Natural killer cell treated with Interleukin-12 subunit alpha and Interleukin-12 subunit beta and Interleukin-15 and Interleukin-18, amount 100 ng/mL, for 72 hours (primary cell): Measurements from ENCODE around the gene EID2B. TPM values are rescaled to one million over a fixed set of nuclear protein-coding genes. Genes with fewer than 3 reads are reported as not detected.

Experiments used
- ATAC-seq, 2 donors: fragments of 150-1000 bp; cut with Tn5 transposase in 1 of 2; sonication (Bioruptor Pico), chemical (Tn5 transposase) in 1 of 2; 2 replicates each; pipeline ENCODE4 v1.10.0; 2021
- DNase-seq: peaks from one replicate; pipeline ENCODE4 v3.0.0; 2022; ENCODE audit warnings: low spot score
- H3K27ac Mint-ChIP-seq, 2 donors: 1 replicate in 1 of 2; 2 replicates in 1 of 2; pipeline ENCODE4 v1.8.0; 2022; ENCODE audit warnings: mixed read lengths in 2 of 2, mild to moderate bottlenecking in 1 of 2, moderate library complexity in 1 of 2
- H3K27me3 Mint-ChIP-seq, 2 donors: 1 replicate in 1 of 2; 2 replicates in 1 of 2; pipeline ENCODE4 v1.8.0; 2022; ENCODE audit warnings: mixed read lengths in 2 of 2
- H3K36me3 Mint-ChIP-seq: one replicate; pipeline ENCODE4 v1.8.0; 2022; ENCODE audit warnings: mixed read lengths
- H3K4me1 Mint-ChIP-seq, 2 donors: 1 replicate in 1 of 2; 2 replicates in 1 of 2; pipeline ENCODE4 v1.8.0; 2022; ENCODE audit warnings: low read depth in 2 of 2, mixed read lengths in 2 of 2, mild to moderate bottlenecking in 1 of 2
- H3K4me3 Mint-ChIP-seq: one replicate; pipeline ENCODE4 v1.8.0; 2022; ENCODE audit warnings: mixed read lengths
- H3K9me3 Mint-ChIP-seq: 2 replicates; pipeline ENCODE4 v1.8.0; 2022; ENCODE audit warnings: mixed read lengths
- total RNA-seq, 2 donors: library from RNA; stranded (reverse); gene quantifications; one replicate each; pipeline ENCODE4 v1.2.3, GENCODE V29; 2022

EID2B gene
- total RNA-seq, 2 donors from 2014 or later, result 1.9 to 5.4 TPM

- no peak for ATAC-seq
- H3K4me3 Mint-ChIP-seq, result no peak overlapping the region
- no peak overlapping the region for H3K27ac Mint-ChIP-seq
- peaks cover 12% of the 10 kb centered on the region for H3K36me3 Mint-ChIP-seq
- peaks cover 7 to 9% of the 10 kb centered on the region in 2 donors for H3K4me1 Mint-ChIP-seq
- H3K27me3 Mint-ChIP-seq, result peaks cover 20% of the 10 kb centered on the region in 2 donors
- no peak for DNase-seq
- no peaks in the 10 kb centered on the region for H3K9me3 Mint-ChIP-seq
Measured at GRCh38 chr19:39518458-39518857, 14.2 kb downstream of the EID2B start.

GRCh38 chr19:39517432-39517831, 15.2 kb downstream of the EID2B start:
- H3K4me1 Mint-ChIP-seq, result peaks cover 7 to 9% of the 10 kb centered on the region in 2 donors
- ATAC-seq (no peak), DNase-seq (no peak)
- no peaks in the 10 kb centered on the region for H3K9me3 Mint-ChIP-seq
- peaks cover 20 to 24% of the 10 kb centered on the region in 2 donors for H3K27me3 Mint-ChIP-seq
- no peak overlapping the region for H3K27ac Mint-ChIP-seq
- no peak overlapping the region for H3K4me3 Mint-ChIP-seq
- H3K36me3 Mint-ChIP-seq, result peaks cover 12% of the 10 kb centered on the region

- H3K9me3 Mint-ChIP-seq, result no peaks in the 10 kb centered on the region
- DNase-seq (no peak), ATAC-seq (no peak)
- peaks cover 20 to 24% of the 10 kb centered on the region in 2 donors for H3K27me3 Mint-ChIP-seq
- H3K4me1 Mint-ChIP-seq, result peaks cover 7 to 9% of the 10 kb centered on the region in 2 donors
- H3K27ac Mint-ChIP-seq, result no peak overlapping the region
- H3K36me3 Mint-ChIP-seq, result peaks cover 12% of the 10 kb centered on the region
- peak overlapping the region; percentile 54 for H3K4me3 Mint-ChIP-seq
Measured at GRCh38 chr19:39516270-39516669, 16.4 kb downstream of the EID2B start.

- DNase-seq, result no peak
- H3K9me3 Mint-ChIP-seq, result no peaks in the 10 kb centered on the region
- H3K27me3 Mint-ChIP-seq, result peaks cover 20 to 24% of the 10 kb centered on the region in 2 donors
- peak overlapping the region; percentile 54 for H3K4me3 Mint-ChIP-seq
- H3K36me3 Mint-ChIP-seq, result peaks cover 12% of the 10 kb centered on the region
- no peak overlapping the region for H3K27ac Mint-ChIP-seq
- H3K4me1 Mint-ChIP-seq, result peaks cover 7 to 9% of the 10 kb centered on the region in 2 donors
- no peak for ATAC-seq
Measured at GRCh38 chr19:39515551-39516191, 17.0 kb downstream of the EID2B start.

GRCh38 chr19:39514840-39515550, 17.7 kb downstream of the EID2B start, which contains the start of gene SELENOV:
TSS of gene SELENOV (plus strand) at chr19:39515139. CDS start at chr19:39515213, 74 bp downstream.
- Mint-ChIP-seq H3K27me3 (peaks cover 20 to 24% of the 10 kb centered on the region in 2 donors), H3K9me3 (no peaks in the 10 kb centered on the region), H3K27ac (no peak within 1 kb of the TSS), H3K36me3 (peaks cover 12% of the 10 kb centered on the region), H3K4me1 (peaks cover 7 to 9% of the 10 kb centered on the region in 2 donors), H3K4me3 (no peak within 1 kb of the TSS)
- no peak for DNase-seq
- peak in 1 of 2 donors; percentile 34 for ATAC-seq

GRCh38 chr19:39512988-39513387, 19.7 kb downstream of the EID2B start:
- H3K27me3 Mint-ChIP-seq, result peaks cover 27 to 28% of the 10 kb centered on the region in 2 donors
- no peak overlapping the region for H3K4me3 Mint-ChIP-seq

GRCh38 chr19:39509233-39509632, 23.4 kb downstream of the EID2B start:
- DNase-seq (no peak), ATAC-seq (no peak)
- Mint-ChIP-seq H3K27me3 (peaks cover 33 to 34% of the 10 kb centered on the region in 2 donors), H3K4me1 (peaks cover 13% of the 10 kb centered on the region in 2 donors), H3K9me3 (no peaks in the 10 kb centered on the region), H3K27ac (no peak overlapping the region), H3K4me3 (no peak overlapping the region), H3K36me3 (peaks cover 4% of the 10 kb centered on the region)

More at GRCh38 chr19:39512988-39513387, 19.7 kb downstream of the EID2B start:
- Mint-ChIP-seq H3K27ac (no peak overlapping the region), H3K9me3 (no peaks in the 10 kb centered on the region), H3K4me1 (peaks cover 9 to 11% of the 10 kb centered on the region in 2 donors), H3K36me3 (peaks cover 12% of the 10 kb centered on the region)
- no peak for ATAC-seq
- DNase-seq, result no peak

- H3K9me3 Mint-ChIP-seq, result no peaks in the 10 kb centered on the region
- no peak overlapping the region for H3K4me3 Mint-ChIP-seq
- ATAC-seq (no peak), DNase-seq (no peak)
- no peak overlapping the region for H3K27ac Mint-ChIP-seq
- H3K36me3 Mint-ChIP-seq, result peaks cover 4% of the 10 kb centered on the region
- H3K4me1 Mint-ChIP-seq, result peaks cover 16 to 17% of the 10 kb centered on the region in 2 donors
- peaks cover 39 to 41% of the 10 kb centered on the region in 2 donors for H3K27me3 Mint-ChIP-seq
Measured at GRCh38 chr19:39508629-39509028, 24.0 kb downstream of the EID2B start.

- H3K9me3 Mint-ChIP-seq, result no peaks in the 10 kb centered on the region
- ATAC-seq (no peak), DNase-seq (no peak)
- H3K27ac Mint-ChIP-seq, result no peak overlapping the region
- H3K36me3 Mint-ChIP-seq, result peaks cover 4% of the 10 kb centered on the region
- H3K4me3 Mint-ChIP-seq, result peak overlapping the region; percentile 52
- H3K4me1 Mint-ChIP-seq, result peaks cover 23 to 24% of the 10 kb centered on the region in 2 donors
- H3K27me3 Mint-ChIP-seq, result peaks cover 41 to 43% of the 10 kb centered on the region in 2 donors
Measured at GRCh38 chr19:39507715-39508364, 24.8 kb downstream of the EID2B start.

GRCh38 chr19:39506944-39507714, 25.5 kb downstream of the EID2B start:
- Mint-ChIP-seq H3K27ac (no peak overlapping the region), H3K36me3 (peaks cover 4% of the 10 kb centered on the region), H3K4me1 (peaks cover 23 to 24% of the 10 kb centered on the region in 2 donors), H3K4me3 (peak overlapping the region; percentile 52), H3K27me3 (peaks cover 41 to 42% of the 10 kb centered on the region in 2 donors), H3K9me3 (no peaks in the 10 kb centered on the region)
- DNase-seq (peak; percentile 69), ATAC-seq (peak; percentile 82)

GRCh38 chr19:39506598-39506943, 26.1 kb downstream of the EID2B start:
- Mint-ChIP-seq H3K4me3 (peak overlapping the region; percentile 69), H3K4me1 (peaks cover 23 to 24% of the 10 kb centered on the region in 2 donors), H3K27me3 (peaks cover 41 to 43% of the 10 kb centered on the region in 2 donors), H3K9me3 (no peaks in the 10 kb centered on the region), H3K36me3 (peaks cover 4% of the 10 kb centered on the region), H3K27ac (no peak overlapping the region)
- DNase-seq (no peak), ATAC-seq (no peak)

GRCh38 chr19:39502640-39503417, 29.8 kb downstream of the EID2B start:
- peak; percentile 85 for DNase-seq
- no peaks in the 10 kb centered on the region for H3K9me3 Mint-ChIP-seq
- peak overlapping the region in 1 of 2 donors; percentile 79 for H3K27ac Mint-ChIP-seq
- peaks cover 54 to 59% of the 10 kb centered on the region in 2 donors for H3K27me3 Mint-ChIP-seq
- H3K36me3 Mint-ChIP-seq, result peaks cover 4% of the 10 kb centered on the region
- peak overlapping the region; percentile 11 for H3K4me3 Mint-ChIP-seq
- peaks cover 34% of the 10 kb centered on the region in 2 donors for H3K4me1 Mint-ChIP-seq
- peak; percentile 79 to 87 for ATAC-seq
